H4 (cell line): ENCODE results near the gene PGAM2. TPM values are rescaled to one million over a fixed set of nuclear protein-coding genes. Genes with fewer than 3 reads are reported as not detected.

Source experiments
- DNase-seq: peaks from one replicate; pipeline ENCODE4 v3.0.0-alpha.2; 2015; ENCODE audit warnings: low spot score
- total RNA-seq: library from RNA; depleted of rRNA; stranded (reverse); fragments of >200 nt; shearing (Covaris generic); gene quantifications from 2 replicates; pipeline ENCODE4 v1.2.3, GENCODE V29; 2014

Gene PGAM2
- total RNA-seq, 1 experiment from 2014 or later: not detected

DNA sequence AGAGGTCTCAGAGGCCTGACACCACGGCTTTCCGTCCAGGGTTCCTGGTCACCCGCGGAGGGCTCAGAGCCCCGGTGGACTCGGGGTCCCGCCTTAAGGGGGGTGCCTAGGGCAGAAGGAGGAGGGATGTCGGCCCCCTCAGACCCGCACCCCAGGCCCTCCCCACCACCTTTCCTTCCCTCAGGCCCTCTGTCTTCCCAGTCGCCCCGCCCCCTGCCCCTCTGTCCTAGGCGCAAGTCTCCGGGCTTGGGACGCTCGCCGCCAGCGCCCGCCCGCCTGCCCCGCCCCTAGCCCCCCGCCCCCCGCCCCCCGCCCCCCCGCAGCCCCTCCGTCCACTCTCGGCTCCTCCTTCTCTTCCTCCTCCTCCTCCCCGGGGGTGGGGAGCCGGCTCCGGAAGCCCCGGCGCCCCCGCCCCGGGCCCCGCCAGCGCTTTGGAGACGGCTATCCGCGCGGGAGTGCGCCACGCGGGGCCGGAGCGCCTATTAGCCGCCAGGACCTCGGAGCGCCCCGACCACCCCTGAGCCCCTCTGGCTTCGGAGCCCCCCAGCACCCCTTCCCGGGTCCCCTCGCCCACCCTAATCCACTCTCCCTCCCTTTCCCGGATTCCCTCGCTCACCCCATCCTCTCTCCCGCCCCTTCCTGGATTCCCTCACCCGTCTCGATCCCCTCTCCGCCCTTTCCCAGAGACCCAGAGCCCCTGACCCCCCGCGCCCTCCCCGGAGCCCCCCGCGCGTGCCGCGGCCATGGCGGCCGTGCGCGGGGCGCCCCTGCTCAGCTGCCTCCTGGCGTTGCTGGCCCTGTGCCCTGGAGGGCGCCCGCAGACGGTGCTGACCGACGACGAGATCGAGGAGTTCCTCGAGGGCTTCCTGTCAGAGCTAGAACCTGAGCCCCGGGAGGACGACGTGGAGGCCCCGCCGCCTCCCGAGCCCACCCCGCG, 38.8 kb upstream of the PGAM2 start, which contains the start of gene AEBP1:
AEBP1 (plus strand) TSS at position 423 of the 937 bp plus-strand sequence; CDS start at position 744, 321 bp downstream.
- DNase-seq: no peak

GRCh38 chr7:44103566-44103922, 38.2 kb upstream of the PGAM2 start:
- no peak for DNase-seq

- no peak for DNase-seq
Observed at GRCh38 chr7:44102846-44103565, 37.6 kb upstream of the PGAM2 start.

GRCh38 chr7:44101966-44102845, 36.8 kb upstream of the PGAM2 start:
- no peak for DNase-seq

GRCh38 chr7:44101303-44101965, 36.1 kb upstream of the PGAM2 start:
- DNase-seq: no peak

GRCh38 chr7:44100458-44101302, 35.3 kb upstream of the PGAM2 start:
- peak; percentile 82 for DNase-seq

GRCh38 chr7:44099669-44100068, 34.3 kb upstream of the PGAM2 start:
- DNase-seq: no peak

DNA sequence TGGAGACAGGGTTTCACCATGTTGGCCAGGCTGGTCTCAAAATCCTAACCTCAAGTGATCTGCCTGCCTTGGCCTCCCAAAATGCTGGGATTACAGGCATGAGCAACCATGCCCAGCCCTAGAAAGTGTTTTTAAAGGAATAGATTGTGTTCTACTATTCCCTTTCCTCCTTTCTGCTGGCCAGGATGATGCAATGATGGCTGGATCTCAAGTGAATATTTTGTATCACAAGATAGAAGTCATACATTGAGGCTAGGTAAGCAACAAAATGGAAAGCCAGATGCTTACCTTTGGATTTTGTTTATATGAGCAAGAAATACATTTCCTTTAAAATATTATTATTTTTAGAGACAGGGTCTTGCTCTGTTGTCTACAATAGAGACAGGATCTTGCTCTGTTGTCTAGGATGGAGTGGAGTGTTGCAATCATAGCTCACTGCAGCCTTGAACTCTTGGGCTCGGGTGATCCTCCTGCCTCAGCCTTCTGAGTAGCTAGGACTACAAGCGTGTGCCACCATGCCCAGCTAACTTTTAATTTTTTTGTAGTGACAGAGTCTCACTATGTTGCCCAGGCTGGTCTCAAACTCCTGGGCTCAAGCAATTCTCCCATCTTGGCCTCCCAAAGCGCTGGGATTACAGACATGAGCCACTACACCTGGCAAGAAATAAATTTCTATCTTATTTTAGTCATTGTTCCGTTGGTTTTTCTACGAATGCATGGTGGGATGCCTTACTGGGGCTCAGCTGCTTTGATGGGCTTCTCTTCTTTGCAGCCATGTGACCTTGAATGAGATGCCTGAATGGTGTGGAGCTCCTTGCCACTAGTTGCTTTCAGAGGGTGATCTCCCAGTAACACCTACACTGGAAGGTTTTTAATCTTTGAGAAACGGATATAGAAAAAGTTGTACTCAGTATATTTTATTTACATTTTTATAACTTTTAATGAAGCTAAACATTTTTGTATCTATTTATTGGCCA, 33.0 kb upstream of the PGAM2 start:
- DNase-seq: no peak

GRCh38 chr7:44097064-44097932, 31.9 kb upstream of the PGAM2 start:
- DNase-seq: no peak

- DNase-seq: no peak
Observed at GRCh38 chr7:44096326-44096881, 31.0 kb upstream of the PGAM2 start.

GRCh38 chr7:44095781-44096180, 30.4 kb upstream of the PGAM2 start:
- DNase-seq: no peak

DNA sequence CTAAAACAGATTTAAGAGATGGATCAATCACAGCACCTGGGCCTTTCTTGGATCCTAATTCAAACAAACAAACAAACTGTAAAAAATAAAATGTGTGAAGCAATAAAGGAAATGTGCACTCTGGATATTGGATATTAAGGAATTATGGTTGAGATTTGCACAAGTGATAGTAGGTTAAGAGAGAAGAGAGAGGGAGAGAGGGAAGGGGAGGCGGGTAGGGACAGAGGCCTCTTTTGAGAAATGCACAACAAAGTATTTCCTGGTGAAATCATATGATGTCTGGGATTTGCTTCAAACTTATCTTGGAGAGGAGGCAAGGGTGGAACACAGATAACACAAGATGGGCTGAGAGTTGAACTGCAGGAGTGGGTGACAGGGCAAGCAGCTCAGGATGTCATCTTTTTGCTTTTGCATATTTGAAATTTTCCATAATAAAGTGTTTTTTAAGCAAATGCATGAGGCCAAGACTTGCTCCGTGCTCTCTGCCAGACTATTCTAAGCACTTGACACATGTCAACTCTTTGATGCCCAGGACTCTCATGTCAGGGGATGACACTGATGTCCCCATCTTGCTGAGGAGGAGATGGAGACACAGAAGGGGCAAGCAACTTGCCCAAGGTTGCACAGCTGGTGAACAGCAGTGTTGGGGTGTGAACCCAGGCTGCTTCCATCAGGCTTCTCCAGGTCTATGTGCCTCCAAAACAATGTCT, 29.7 kb upstream of the PGAM2 start:
- no peak for DNase-seq

DNA sequence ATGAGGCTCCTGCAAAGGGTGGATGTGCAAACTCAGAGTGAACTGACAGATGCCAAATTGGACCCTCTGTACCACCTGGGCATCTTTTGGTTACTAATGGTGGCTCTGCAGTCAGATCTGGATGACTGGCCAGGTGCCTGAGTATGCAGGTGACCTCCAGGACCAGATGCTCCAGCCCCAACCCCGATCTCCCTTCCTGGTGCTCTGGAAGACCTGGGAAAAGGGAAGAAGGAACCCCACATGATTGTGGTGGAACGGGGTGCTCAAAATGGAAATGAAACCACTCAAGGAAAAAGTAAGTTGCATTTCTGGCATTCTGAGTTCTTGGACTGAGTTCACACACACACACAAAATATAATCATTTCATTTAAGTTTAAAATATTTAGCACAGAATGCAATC, 29.0 kb upstream of the PGAM2 start:
- no peak for DNase-seq

- no peak for DNase-seq
Observed at GRCh38 chr7:44093102-44093641, 27.8 kb upstream of the PGAM2 start.

DNA sequence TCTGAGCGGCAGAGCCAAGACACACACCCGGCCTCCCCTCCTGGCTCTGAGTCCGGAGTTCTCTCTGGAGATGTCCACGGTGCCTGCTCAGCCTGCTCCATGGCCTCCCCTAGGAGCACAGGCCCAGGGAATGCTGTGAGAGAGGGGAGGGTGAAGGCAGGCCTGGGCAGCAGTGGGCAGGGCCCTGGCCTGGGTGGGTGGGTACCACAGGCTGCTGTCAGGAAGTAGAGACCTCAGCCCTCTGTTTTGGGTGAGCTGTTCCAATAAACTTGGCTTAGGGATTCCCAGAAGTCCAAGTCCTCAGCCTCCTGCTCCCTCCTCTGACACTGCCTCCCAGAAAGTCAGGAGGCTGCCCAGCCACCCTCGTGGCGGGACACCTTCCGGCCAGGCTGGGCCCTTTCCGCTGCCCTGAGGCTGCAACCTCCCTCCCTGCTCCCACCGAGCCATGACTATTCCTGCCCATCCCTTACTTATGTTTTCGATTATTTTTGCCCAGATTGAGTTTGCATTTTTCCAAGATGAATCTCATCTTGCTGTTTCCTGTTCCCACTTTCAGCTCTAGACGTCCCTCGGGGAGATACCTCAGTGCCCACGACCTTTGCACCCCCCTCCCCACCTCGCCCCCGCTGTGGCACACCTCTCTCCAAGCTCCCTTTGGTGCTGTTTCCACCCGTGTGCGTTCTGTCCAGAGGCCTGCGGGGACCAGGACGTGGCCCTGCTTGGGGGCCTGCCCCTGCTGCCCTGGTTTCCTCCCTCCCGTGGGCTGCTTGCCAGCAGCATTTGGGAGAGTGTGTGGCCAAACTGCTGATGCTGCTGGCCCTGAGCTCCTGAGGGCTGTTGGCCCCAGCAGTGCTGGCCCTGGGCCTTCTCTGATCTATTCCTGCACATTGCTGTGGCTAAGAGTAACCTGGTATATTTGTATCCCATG, 22.8 kb upstream of the PGAM2 start:
- peak; percentile 66 for DNase-seq

DNA sequence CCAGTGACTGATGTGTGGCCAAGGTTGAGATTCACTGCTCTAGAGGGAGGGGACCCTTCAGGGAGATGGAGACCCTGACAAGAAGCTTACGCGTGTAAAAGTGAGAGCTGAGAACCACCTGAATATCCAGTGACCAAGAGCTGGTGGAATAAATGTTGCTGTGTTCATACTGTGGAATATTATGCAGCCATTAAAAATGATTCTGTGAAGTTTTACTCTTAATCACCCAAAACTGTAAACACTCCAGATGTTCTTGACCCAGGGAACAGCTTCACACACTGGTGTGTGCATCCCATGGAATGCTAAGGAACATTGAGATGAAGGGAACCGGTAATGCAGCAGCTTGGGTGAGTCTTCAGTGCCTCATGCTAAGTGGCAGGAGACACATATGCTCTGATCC, 21.3 kb upstream of the PGAM2 start:
- no peak for DNase-seq
